Measurements from ENCODE around the gene ARHGAP24.
"Not testable (repeated sequence)": the region's sequence is repeated elsewhere in the genome, so short reads cannot be mapped to it uniquely, and the experiment has no call there.

Gene ARHGAP24

GRCh38 chr4:85656759-85657505 is 182.0 kb downstream of the ARHGAP24 start:
- DNase-seq (ENCODE audit: low read depth): no peak

- DNase-seq (ENCODE audit: low read depth): no peak
These were observed 184.0 kb downstream of the ARHGAP24 start for GRCh38 chr4:85658766-85659439.

DNA sequence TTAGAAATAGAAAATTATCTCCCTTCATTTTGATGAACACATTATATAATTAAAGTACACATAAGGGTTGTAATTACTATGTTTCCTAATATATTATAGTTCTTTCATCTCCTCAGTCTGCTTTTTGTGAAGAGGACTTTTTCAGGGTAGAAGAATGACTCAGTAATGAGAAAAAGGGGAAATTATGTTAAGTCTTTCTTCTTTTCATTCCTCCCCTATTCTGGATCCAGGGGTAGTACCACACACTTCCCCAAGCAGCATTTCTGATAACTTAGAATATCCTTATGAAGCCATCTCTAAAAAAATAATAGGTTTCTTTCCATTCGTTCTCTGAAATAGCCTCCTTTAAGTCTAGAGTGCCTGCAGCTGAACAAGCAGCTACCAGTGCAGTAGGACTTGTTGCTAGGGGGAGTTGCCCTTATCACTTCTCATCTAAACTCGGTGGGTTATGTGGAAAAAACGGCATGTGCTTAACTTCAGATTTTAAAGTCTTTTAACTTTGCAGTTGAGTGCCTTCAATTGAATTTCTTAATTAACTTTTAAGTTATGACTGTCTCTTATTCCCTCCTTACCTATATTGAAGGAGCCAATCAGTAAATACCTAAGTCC is 184.8 kb downstream of the ARHGAP24 start:
- DNase-seq (ENCODE audit: low read depth): no peak

GRCh38 chr4:85666625-85667024 is 191.7 kb downstream of the ARHGAP24 start:
- not testable (repeated sequence) for DNase-seq (ENCODE audit: low read depth)

DNA sequence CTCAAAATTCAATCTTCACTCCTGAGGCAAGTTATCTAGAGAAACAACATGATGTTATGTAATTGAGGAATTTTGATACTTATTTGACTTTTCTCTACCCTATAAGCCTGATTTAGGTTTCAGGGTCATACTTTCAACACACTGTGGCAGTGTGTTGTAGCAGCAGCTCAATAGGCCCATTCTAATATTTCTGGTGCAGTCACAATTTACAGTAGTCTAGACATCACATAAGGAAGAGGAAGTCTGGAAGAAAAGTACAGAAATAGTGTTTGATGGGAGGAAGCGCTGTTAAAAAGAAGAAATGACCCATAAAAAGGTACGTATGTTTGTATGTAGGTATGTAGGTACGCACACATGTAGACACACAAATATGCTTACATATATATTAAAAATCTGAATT is 194.3 kb downstream of the ARHGAP24 start:
- no peak for DNase-seq (ENCODE audit: low read depth)

GRCh38 chr4:85669992-85670548 is 195.1 kb downstream of the ARHGAP24 start:
- DNase-seq (ENCODE audit: low read depth): no peak

DNA sequence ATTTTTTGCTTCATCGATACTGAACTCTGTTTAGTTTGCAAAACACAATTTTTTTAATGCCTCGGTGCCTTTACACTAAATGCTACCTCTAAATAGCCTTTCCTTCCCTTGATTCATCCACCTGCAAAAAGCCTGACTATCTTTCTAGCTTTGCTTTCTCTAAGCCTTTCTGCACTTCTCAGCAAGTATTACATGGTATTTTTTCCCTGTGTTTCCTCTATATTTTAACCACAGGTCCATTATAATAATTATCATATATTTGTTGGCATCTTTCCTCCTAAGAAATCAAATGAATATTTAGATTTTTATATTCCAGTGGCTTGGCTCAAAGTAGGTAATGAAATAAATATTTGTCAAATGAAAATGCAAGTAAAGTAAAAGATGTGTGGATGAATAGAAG is 196.2 kb downstream of the ARHGAP24 start:
- DNase-seq (ENCODE audit: low read depth): no peak

DNA sequence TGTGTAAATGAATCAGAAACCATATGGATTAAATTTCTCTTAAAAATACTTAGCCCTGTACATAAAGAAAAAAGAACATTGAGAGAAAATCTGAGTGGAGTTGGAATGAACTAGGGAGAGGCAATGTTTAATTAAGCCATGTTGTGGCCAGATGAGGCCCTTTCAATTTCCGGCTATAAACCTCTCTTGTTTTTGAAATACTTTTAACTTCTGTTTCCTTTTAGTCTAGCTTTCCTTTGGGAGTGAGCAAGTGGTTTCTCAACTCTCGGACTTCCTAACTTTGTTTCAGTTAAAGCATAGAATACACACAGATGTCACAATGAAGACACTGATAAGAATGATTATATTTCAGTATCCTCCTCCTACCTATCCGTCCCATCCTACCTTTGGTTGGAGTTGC is 197.2 kb downstream of the ARHGAP24 start:
- DNase-seq (ENCODE audit: low read depth): no peak

- no peak for DNase-seq (ENCODE audit: low read depth)
These were observed 198.0 kb downstream of the ARHGAP24 start for GRCh38 chr4:85672959-85673358.

DNA sequence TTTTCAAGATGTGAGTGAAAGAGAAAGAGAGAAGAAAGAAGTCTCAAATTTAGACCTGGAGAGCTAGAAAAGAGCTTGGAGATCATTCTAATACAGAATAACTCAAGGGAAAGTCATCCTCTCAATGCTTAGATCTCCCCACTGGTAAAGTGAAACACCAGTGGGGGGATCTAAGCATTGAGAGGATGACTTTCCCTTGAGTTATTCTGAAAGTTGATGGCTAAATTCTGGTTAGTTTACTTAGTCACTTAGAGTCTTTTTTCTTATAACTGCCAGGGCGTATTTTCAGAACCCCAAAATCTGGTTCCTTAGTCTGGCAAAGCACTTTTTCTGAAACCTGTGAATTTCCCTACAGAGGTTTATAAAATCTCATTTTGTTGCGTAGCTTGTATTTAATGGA is 198.6 kb downstream of the ARHGAP24 start:
- DNase-seq (ENCODE audit: low read depth): no peak

- no peak for DNase-seq (ENCODE audit: low read depth)
These were observed 200.4 kb downstream of the ARHGAP24 start for GRCh38 chr4:85675076-85676049.

- DNase-seq (ENCODE audit: low read depth): no peak
These were observed 201.1 kb downstream of the ARHGAP24 start for GRCh38 chr4:85676050-85676425.

- DNase-seq (ENCODE audit: low read depth): no peak
These were observed 202.1 kb downstream of the ARHGAP24 start for GRCh38 chr4:85676850-85677590.

- DNase-seq (ENCODE audit: low read depth): no peak
These were observed 206.3 kb downstream of the ARHGAP24 start for GRCh38 chr4:85681221-85681657.

DNA sequence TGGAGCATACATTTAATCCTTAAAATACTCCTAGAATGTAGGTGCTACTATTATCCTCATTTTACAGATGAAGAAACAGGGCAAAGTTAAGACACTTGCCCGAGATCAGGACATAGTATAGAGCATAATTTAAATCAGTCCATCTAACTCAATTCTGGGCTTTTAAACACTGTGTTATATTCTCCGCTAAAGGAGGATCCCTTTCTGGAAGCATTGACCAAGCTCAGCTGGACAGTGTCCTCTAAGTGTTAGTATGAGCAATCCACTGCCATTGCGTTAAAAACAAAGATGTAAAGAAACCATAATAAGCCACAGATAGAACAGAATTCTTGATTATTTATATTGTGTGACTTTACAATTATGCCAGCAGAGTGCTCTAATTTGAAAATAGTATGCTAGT is 207.0 kb downstream of the ARHGAP24 start:
- DNase-seq (ENCODE audit: low read depth): no peak

- DNase-seq (ENCODE audit: low read depth): no peak
These were observed 207.4 kb downstream of the ARHGAP24 start for GRCh38 chr4:85682391-85682790.

GRCh38 chr4:85684676-85685075 is 209.7 kb downstream of the ARHGAP24 start:
- no peak for DNase-seq (ENCODE audit: low read depth)

DNA sequence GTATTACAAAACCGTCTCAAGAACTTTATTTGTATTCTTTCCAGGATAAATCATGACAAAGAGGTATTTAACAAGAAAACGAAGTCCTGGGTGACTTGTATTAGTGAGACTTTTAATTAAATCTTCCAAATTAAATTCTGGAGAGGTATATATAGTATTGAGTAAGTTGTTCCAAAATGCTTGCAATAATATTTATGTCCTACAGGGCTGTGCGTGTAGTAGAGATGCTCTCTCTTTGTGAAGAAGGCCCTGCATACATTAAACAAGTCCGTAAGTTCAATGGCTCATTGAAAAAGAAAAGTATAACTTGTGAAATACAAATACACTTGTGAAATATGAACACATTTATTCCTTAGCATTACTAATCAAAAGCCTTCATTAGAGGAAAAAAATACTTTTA is 211.4 kb downstream of the ARHGAP24 start:
- no peak for DNase-seq (ENCODE audit: low read depth)

GRCh38 chr4:85688055-85688740 is 213.2 kb downstream of the ARHGAP24 start:
- DNase-seq (ENCODE audit: low read depth): no peak

GRCh38 chr4:85696661-85697060 is 221.7 kb downstream of the ARHGAP24 start:
- no peak for DNase-seq (ENCODE audit: low read depth)

All from stimulated activated CD8-positive, alpha-beta memory T cell treated with anti-CD3 and anti-CD28 coated beads, Interleukin-12 subunit alpha, Interleukin-12 subunit beta, amount 100 ng/mL, for 1 hour (primary cell).